Naive thymus-derived CD4-positive, alpha-beta T cell (primary cell): ENCODE results near the gene ADARB1. TPM values are rescaled to one million over a fixed set of nuclear protein-coding genes. Genes with fewer than 3 reads are reported as not detected.

ENCODE experiments used
- ATAC-seq: fragments of 150-1000 bp; cut with Tn5 transposase; 2 replicates; pipeline ENCODE4 v1.10.0; 2021; ENCODE audit warnings: mild to moderate bottlenecking, moderate library complexity
- CTCF ChIA-PET: fragments of 350-600 bp; sonication (Branson Sonifier 250); formaldehyde crosslinking; loops from one replicate; lab custom pipeline; 2021; ENCODE audit warnings: antibody characterized with exemption; lab: Charles Lee
- POLR2A ChIA-PET: fragments of 350-600 bp; sonication (Branson Sonifier 250); formaldehyde crosslinking; loops from one replicate; lab custom pipeline; 2021; ENCODE audit warnings: antibody characterized with exemption, inconsistent platforms; lab: Charles Lee
- DNase-seq, 9 donors: peaks; one replicate each; pipeline versions ENCODE4 v3.0.0 to v3.0.0-alpha.2; 2020 to 2022; ENCODE audit warnings: mixed read lengths in 1 of 9
- H3K27ac ChIP-seq: one replicate; pipeline ENCODE4 v1.7.0; 2013; ENCODE audit warnings: mild to moderate bottlenecking, low read depth, low read length, moderate library complexity
- H3K27me3 ChIP-seq, 2 donors: one replicate each; pipeline ENCODE4 v1.7.0; 2013; ENCODE audit warnings: low read length in 2 of 2, mild to moderate bottlenecking in 2 of 2, moderate library complexity in 2 of 2; ENCODE audit not compliant: control insufficient read depth in 2 of 2, insufficient read depth in 2 of 2
- H3K36me3 ChIP-seq, 3 experiments: 1 replicate in 2 of 3; 2 replicates in 1 of 3; pipeline ENCODE4 v1.7.0; 2013; ENCODE audit warnings: low read length in 3 of 3, mild to moderate bottlenecking in 3 of 3, moderate library complexity in 1 of 3; ENCODE audit not compliant: insufficient read depth in 3 of 3, control insufficient read depth in 2 of 3
- H3K4me1 ChIP-seq, 2 donors: one replicate each; pipeline ENCODE4 v1.7.0; 2013; ENCODE audit warnings: low read length in 2 of 2, mild to moderate bottlenecking in 2 of 2, moderate library complexity in 1 of 2; ENCODE audit not compliant: control insufficient read depth in 2 of 2, insufficient read depth in 2 of 2
- H3K4me3 ChIP-seq: 2 replicates; pipeline ENCODE4 v1.7.0; 2013; ENCODE audit warnings: mild to moderate bottlenecking, low read length
- H3K9me3 ChIP-seq, 3 experiments: 1 replicate in 2 of 3; 2 replicates in 1 of 3; pipeline ENCODE4 v1.7.0; 2013; ENCODE audit warnings: low read length in 3 of 3; ENCODE audit not compliant: control insufficient read depth in 2 of 3
- H3K27ac Mint-ChIP-seq, 9 donors: one replicate each; pipeline ENCODE4 v1.8.0; 2020 to 2022; ENCODE audit warnings: mixed read lengths in 9 of 9, mild to moderate bottlenecking in 8 of 9, moderate library complexity in 5 of 9, inconsistent platforms in 2 of 9
- H3K27me3 Mint-ChIP-seq, 5 donors: one replicate each; pipeline ENCODE4 v1.8.0; 2021 to 2022; ENCODE audit warnings: mixed read lengths in 5 of 5, mild to moderate bottlenecking in 1 of 5
- H3K36me3 Mint-ChIP-seq, 5 donors: one replicate each; pipeline ENCODE4 v1.8.0; 2020 to 2022; ENCODE audit warnings: mixed read lengths in 5 of 5, mild to moderate bottlenecking in 3 of 5, inconsistent platforms in 1 of 5
- H3K4me1 Mint-ChIP-seq, 7 donors: one replicate each; pipeline ENCODE4 v1.8.0; 2020 to 2022; ENCODE audit warnings: mixed read lengths in 7 of 7, mild to moderate bottlenecking in 3 of 7, inconsistent platforms in 1 of 7
- H3K4me3 Mint-ChIP-seq, 10 donors: one replicate each; pipeline ENCODE4 v1.8.0; 2020 to 2022; ENCODE audit warnings: mild to moderate bottlenecking in 10 of 10, mixed read lengths in 10 of 10, moderate library complexity in 6 of 10, inconsistent platforms in 2 of 10
- H3K9me3 Mint-ChIP-seq, 11 donors: one replicate each; pipeline ENCODE4 v1.8.0; 2020 to 2022; ENCODE audit warnings: mixed read lengths in 11 of 11, mild to moderate bottlenecking in 4 of 11, inconsistent platforms in 1 of 11, moderate library complexity in 1 of 11
- intact Hi-C, 2 donors: fragments of 100-400 bp; cut with micrococcal nuclease; formaldehyde crosslinking; loops; one replicate each; pipeline ENCODE4 v1.15.1; 2023
- polyA plus RNA-seq, 2 donors: library from polyadenylated mRNA; unstranded; fragments of 300-500 nt; fragmentation: Illumina TruSeq; gene quantifications; one replicate each; pipeline ENCODE4 v1.2.3, GENCODE V29; 2021
- total RNA-seq, 6 experiments: library from RNA in 5 of 6; stranded (reverse) in 5 of 6; gene quantifications; 1 replicate in 5 of 6; 2 replicates in 1 of 6; pipeline ENCODE4 v1.2.3 and lab custom pipeline; 2021 to 2026

Gene ADARB1
- total and polyA plus RNA-seq, 7 experiments from 2014 or later, result 6.2 to 52.2 (median 38.4) TPM

GRCh38 chr21:45266518-45267389 is 192.4 kb downstream of the ADARB1 start:
- H3K4me3 ChIP-seq, result no peak overlapping the region

GRCh38 chr21:45267390-45267760 is 193.0 kb downstream of the ADARB1 start:
- Histone ChIP-seq H3K4me1 (peaks cover 17 to 19% of the 10 kb centered on the region in 2 donors), H3K27ac (peak overlapping the region; percentile 50), H3K36me3 (peaks cover 0 to 69% (median 6%) of the 10 kb centered on the region in 3 experiments), H3K27me3 (no peaks in the 10 kb centered on the region), H3K9me3 (peaks cover 0 to 3% (median 0%) of the 10 kb centered on the region in 3 experiments), H3K4me3 (no peak overlapping the region)
- POLR2A ChIA-PET, result no interaction called here
- ATAC-seq (no peak), DNase-seq (peak in 1 of 9 donors; percentile 17)
- Mint-ChIP-seq H3K27me3 (no peaks in the 10 kb centered on the region), H3K4me3 (peak overlapping the region in 2 of 10 donors; percentile 2 to 47), H3K9me3 (peaks cover 0 to 2% (median 0%) of the 10 kb centered on the region in 11 donors), H3K36me3 (peaks cover 0 to 31% (median 14%) of the 10 kb centered on the region in 5 donors), H3K4me1 (peaks cover 13 to 23% (median 20%) of the 10 kb centered on the region in 7 donors), H3K27ac (peak overlapping the region; percentile 77 to 91 (median 84))
- CTCF ChIA-PET, result no interaction called here
- intact Hi-C loops, result loop anchor here in 1 of 2 donors (5.0 kb wide), 1 partner anchor 40 kb away; no protein-coding TSS in a partner anchor

More at GRCh38 chr21:45266518-45267389, 192.4 kb downstream of the ADARB1 start:
- peak; percentile 88 for ATAC-seq
- Histone ChIP-seq H3K27me3 (no peaks in the 10 kb centered on the region), H3K36me3 (peaks cover 0 to 62% (median 6%) of the 10 kb centered on the region in 3 experiments), H3K9me3 (peaks cover 0 to 3% (median 0%) of the 10 kb centered on the region in 3 experiments), H3K4me1 (peaks cover 17 to 19% of the 10 kb centered on the region in 2 donors), H3K27ac (peak overlapping the region; percentile 50)
- Mint-ChIP-seq H3K4me3 (peak overlapping the region; percentile 3 to 72 (median 52)), H3K36me3 (peaks cover 0 to 31% (median 14%) of the 10 kb centered on the region in 5 donors), H3K9me3 (peaks cover 0 to 2% (median 0%) of the 10 kb centered on the region in 11 donors), H3K27me3 (no peaks in the 10 kb centered on the region), H3K4me1 (peaks cover 13 to 23% (median 20%) of the 10 kb centered on the region in 7 donors), H3K27ac (peak overlapping the region; percentile 77 to 91 (median 84))
- peak in 7 of 9 donors; percentile 32 to 58 (median 50) for DNase-seq
- POLR2A ChIA-PET, result no interaction called here
- CTCF ChIA-PET, result no interaction called here
- intact Hi-C loops, result loop anchor here in 1 of 2 donors (5.0 kb wide), 1 partner anchor 39 kb away; no protein-coding TSS in a partner anchor

- ATAC-seq, result no peak
These were observed 195.5 kb downstream of the ADARB1 start for GRCh38 chr21:45269861-45270260.

GRCh38 chr21:45270306-45270821 is 196.0 kb downstream of the ADARB1 start:
- DNase-seq, result peak in 1 of 9 donors; percentile 2
- Mint-ChIP-seq H3K4me3 (no peak overlapping the region), H3K4me1 (peaks cover 13 to 23% (median 20%) of the 10 kb centered on the region in 7 donors), H3K27ac (peak overlapping the region in 2 of 9 donors; percentile 32 to 37), H3K9me3 (peaks cover 0 to 2% (median 0%) of the 10 kb centered on the region in 11 donors), H3K36me3 (peaks cover 1 to 24% (median 14%) of the 10 kb centered on the region in 5 donors), H3K27me3 (no peaks in the 10 kb centered on the region)
- ChIA-PET CTCF (no interaction called here), POLR2A (no interaction called here)
- intact Hi-C loops, result no loop called here
- Histone ChIP-seq H3K4me3 (no peak overlapping the region), H3K27me3 (no peaks in the 10 kb centered on the region), H3K27ac (no peak overlapping the region), H3K4me1 (peaks cover 17 to 18% of the 10 kb centered on the region in 2 donors), H3K36me3 (peaks cover 0 to 73% (median 0%) of the 10 kb centered on the region in 3 experiments), H3K9me3 (peaks cover 0 to 3% (median 0%) of the 10 kb centered on the region in 3 experiments)
- ATAC-seq, result no peak

More at GRCh38 chr21:45269861-45270260, 195.5 kb downstream of the ADARB1 start:
- no peaks in the 10 kb centered on the region for H3K27me3 ChIP-seq
- Mint-ChIP-seq H3K4me3 (no peak overlapping the region), H3K36me3 (peaks cover 0 to 24% (median 14%) of the 10 kb centered on the region in 5 donors), H3K4me1 (peaks cover 13 to 23% (median 20%) of the 10 kb centered on the region in 7 donors), H3K27me3 (no peaks in the 10 kb centered on the region), H3K27ac (no peak overlapping the region), H3K9me3 (peaks cover 0 to 2% (median 0%) of the 10 kb centered on the region in 11 donors)
- no peak overlapping the region for H3K27ac ChIP-seq
- peak in 1 of 9 donors; percentile 2 for DNase-seq
- ChIA-PET POLR2A (no interaction called here), CTCF (no interaction called here)
- H3K9me3 ChIP-seq, result peaks cover 0 to 3% (median 0%) of the 10 kb centered on the region in 3 experiments
- no peak overlapping the region for H3K4me3 ChIP-seq
- H3K36me3 ChIP-seq, result peaks cover 0 to 74% (median 0%) of the 10 kb centered on the region in 3 experiments
- intact Hi-C loops, result loop anchor here in 1 of 2 donors (5.0 kb wide), 1 partner anchor 43 kb away; no protein-coding TSS in a partner anchor
- H3K4me1 ChIP-seq, result peaks cover 17 to 19% of the 10 kb centered on the region in 2 donors

Other genes with a start within 250 kb of the ADARB1 start
- 100 to 1,000 TPM in 2 of 5 experiments, 10 to 100 TPM in 3; 83.8 to 122 (median 95.6) TPM for gene PTTG1IP, start 200.9 kb upstream of the ADARB1 start, total RNA-seq
- gene PTTG1IP, start 200.9 kb upstream of the ADARB1 start, polyA plus RNA-seq, result 10 to 100 TPM; 60.9 to 79.8 TPM
- gene ITGB2, start 153.7 kb upstream of the ADARB1 start, total RNA-seq, result 100 to 1,000 TPM; 280 to 877 (median 371) TPM
- 100 to 1,000 TPM; 459 to 768 TPM for gene ITGB2, start 153.7 kb upstream of the ADARB1 start, polyA plus RNA-seq
- 10 to 100 TPM; 17.8 to 46.4 (median 20.6) TPM for gene SLX9, start 134.6 kb upstream of the ADARB1 start, total RNA-seq
- 10 to 100 TPM; 13.2 to 14.9 TPM for gene SLX9, start 134.6 kb upstream of the ADARB1 start, polyA plus RNA-seq
- gene POFUT2, start 213.3 kb downstream of the ADARB1 start, total RNA-seq, result 10 to 100 TPM; 20.1 to 53.3 (median 47.8) TPM
- gene POFUT2, start 213.3 kb downstream of the ADARB1 start, polyA plus RNA-seq, result 1 to 10 TPM; 3.8 to 5.4 TPM